PC-9 (cell line): ENCODE data around the gene SULT1C3. TPM values are rescaled to one million over a fixed set of nuclear protein-coding genes. Genes with fewer than 3 reads are reported as not detected.

Experiments used
- BruUV-seq: library from RNA; stranded (reverse); fragments of 400-500 nt; replicated peaks from 2 replicates; lab custom pipeline; 2021; lab: Mats Ljungman, UMichigan
- CTCF ChIA-PET: fragments of 300-600 bp; sonication (Branson Sonifier 250); formaldehyde crosslinking; loops from one replicate; lab custom pipeline; 2022; ENCODE audit warnings: antibody characterized with exemption; lab: Charles Lee
- POLR2A ChIA-PET: fragments of 300-600 bp; sonication (Branson Sonifier 250); formaldehyde crosslinking; loops from one replicate; lab custom pipeline; 2022; ENCODE audit warnings: antibody characterized with exemption; ENCODE audit not compliant: unreplicated experiment; lab: Charles Lee
- DNase-seq, 2 experiments: peaks; one replicate each; pipeline versions ENCODE4 v3.0.0 to v3.0.0-alpha.2; 2015 to 2022; ENCODE audit warnings: mixed read lengths in 1 of 2
- H2AFZ ChIP-seq: fragments of 200-600 bp; sonication (generic); 2 replicates; pipeline ENCODE4 v1.8.1; 2017; ENCODE audit warnings: antibody characterized with exemption
- H3F3A ChIP-seq: fragments of 200-600 bp; sonication (generic); 2 replicates; pipeline ENCODE4 v1.8.1; 2017; ENCODE audit warnings: antibody characterized with exemption, mild to moderate bottlenecking, low read depth; ENCODE audit not compliant: insufficient read depth
- H3K27ac ChIP-seq: fragments of 200-600 bp; sonication (generic); 2 replicates; pipeline ENCODE4 v1.6.1; 2016; ENCODE audit warnings: mixed run types
- H3K27me3 ChIP-seq: fragments of 200-600 bp; sonication (generic); 2 replicates; pipeline ENCODE4 v1.6.1; 2016; ENCODE audit warnings: low read depth, mixed run types; ENCODE audit not compliant: insufficient read depth
- H3K36me3 ChIP-seq: fragments of 200-600 bp; sonication (generic); 2 replicates; pipeline ENCODE4 v1.6.1; 2016; ENCODE audit warnings: low read depth, mixed run types
- H3K4me1 ChIP-seq: fragments of 200-600 bp; sonication (generic); replicated peaks from 2 replicates; pipeline ENCODE4 v1.6.1; 2016; ENCODE audit warnings: mixed run types; ENCODE audit not compliant: insufficient read depth
- H3K4me2 ChIP-seq: fragments of 200-600 bp; sonication (generic); 2 replicates; pipeline ENCODE4 v1.6.1; 2017; ENCODE audit warnings: mixed run types
- H3K4me3 ChIP-seq: fragments of 200-600 bp; sonication (generic); 2 replicates; pipeline ENCODE4 v1.6.1; 2016; ENCODE audit warnings: mixed run types
- H3K79me2 ChIP-seq: fragments of 200-600 bp; sonication (generic); 2 replicates; pipeline ENCODE4 v1.6.1; 2017; ENCODE audit warnings: low read depth, mixed run types
- H3K9me2 ChIP-seq: fragments of 200-600 bp; sonication (generic); 2 replicates; pipeline ENCODE4 v1.8.1; 2017; ENCODE audit warnings: mild to moderate bottlenecking; ENCODE audit not compliant: insufficient read depth
- H3K9me3 ChIP-seq: fragments of 200-600 bp; sonication (generic); 2 replicates; pipeline ENCODE4 v1.8.1; 2016; ENCODE audit warnings: low read depth; ENCODE audit not compliant: insufficient read depth
- H4K20me1 ChIP-seq: fragments of 200-600 bp; sonication (generic); 2 replicates; pipeline ENCODE4 v1.8.1; 2017; ENCODE audit not compliant: insufficient read depth
- CTCF ChIP-seq: fragments of 200-600 bp; sonication (generic); conservative IDR thresholded peaks from 2 replicates; pipeline ENCODE4 v1.6.1; 2017; ENCODE audit warnings: mixed run types, antibody characterized with exemption, mild to moderate bottlenecking, moderate library complexity
- EZH2 ChIP-seq: fragments of 200-600 bp; sonication (generic); IDR thresholded peaks from 2 replicates; pipeline ENCODE4 v1.8.0; 2017; ENCODE audit warnings: antibody characterized with exemption, low read depth
- intact Hi-C: fragments of 100-400 bp; cut with micrococcal nuclease; formaldehyde crosslinking; loops from one replicate; pipeline ENCODE4 v1.10.0; 2022; ENCODE audit not compliant: unreplicated experiment
- total RNA-seq: library from RNA; stranded (reverse); gene quantifications from 2 replicates; pipeline ENCODE4 v1.2.3, GENCODE V29; 2021

SULT1C3 gene
- total RNA-seq, 1 experiment from 2014 or later: not detected

GRCh38 chr2:108195133-108195439 lies 44.7 kb upstream of the SULT1C3 start:
- intact Hi-C loops: no loop called here
- H3K79me2 ChIP-seq: no peaks in the 10 kb centered on the region
- H3K4me3 ChIP-seq: no peak overlapping the region
- TF ChIP-seq EZH2 (no peak), CTCF (peak; percentile 40)
- no peaks in the 10 kb centered on the region; the same call in 1 of the 2 replicates for H3K9me2 ChIP-seq
- no peaks in the 10 kb centered on the region for H3K36me3 ChIP-seq
- ChIA-PET POLR2A (interaction anchor here (0.6 kb wide), 1 partner anchor 167 kb away, joined by 4 read pairs; no protein-coding TSS in a partner anchor), CTCF (no interaction called here)
- no peak overlapping the region for H3K27ac ChIP-seq
- H2AFZ ChIP-seq: no peak overlapping the region
- peaks cover 6% of the 10 kb centered on the region; the same call in 1 of the 2 replicates for H3K9me3 ChIP-seq
- no peak for DNase-seq
- no TSS peak for BruUV-seq
- no peak overlapping the region for H3K4me2 ChIP-seq
- H3K4me1 ChIP-seq: peaks cover 11% of the 10 kb centered on the region
- no peaks in the 10 kb centered on the region for H3K27me3 ChIP-seq
- H4K20me1 ChIP-seq: no peaks in the 10 kb centered on the region
- H3F3A ChIP-seq: peaks cover 11% of the 10 kb centered on the region

- POLR2A ChIA-PET: no interaction called here
- BruUV-seq: no TSS peak
- Histone ChIP-seq H3K4me2 (no peak overlapping the region), H2AFZ (no peak overlapping the region), H3F3A (no peaks in the 10 kb centered on the region), H3K4me1 (no peaks in the 10 kb centered on the region), H3K79me2 (no peaks in the 10 kb centered on the region), H3K36me3 (no peaks in the 10 kb centered on the region), H4K20me1 (no peaks in the 10 kb centered on the region), H3K9me2 (no peaks in the 10 kb centered on the region), H3K27me3 (no peaks in the 10 kb centered on the region), H3K4me3 (no peak overlapping the region), H3K27ac (no peak overlapping the region), H3K9me3 (no peaks in the 10 kb centered on the region)
- TF ChIP-seq CTCF (no peak), EZH2 (no peak)
- peak in 1 of 2 experiments; percentile 37 for DNase-seq
- intact Hi-C loops: no loop called here
- CTCF ChIA-PET: no interaction called here
Measured at GRCh38 chr2:108199726-108200125, 40.0 kb upstream of the SULT1C3 start.

GRCh38 chr2:108200569-108200968 lies 39.2 kb upstream of the SULT1C3 start:
- intact Hi-C loops: no loop called here
- Histone ChIP-seq H3K9me2 (no peaks in the 10 kb centered on the region), H3K9me3 (no peaks in the 10 kb centered on the region), H3K27me3 (no peaks in the 10 kb centered on the region), H4K20me1 (no peaks in the 10 kb centered on the region), H3K36me3 (no peaks in the 10 kb centered on the region), H2AFZ (no peak overlapping the region), H3K4me2 (no peak overlapping the region), H3K4me1 (no peaks in the 10 kb centered on the region), H3F3A (no peaks in the 10 kb centered on the region), H3K4me3 (no peak overlapping the region), H3K27ac (no peak overlapping the region), H3K79me2 (no peaks in the 10 kb centered on the region)
- CTCF ChIA-PET: no interaction called here
- POLR2A ChIA-PET: no interaction called here
- no peak for DNase-seq
- TF ChIP-seq EZH2 (no peak), CTCF (no peak)
- no TSS peak for BruUV-seq
